ENCODE measurements around the gene CCK.

CCK gene, protein sequence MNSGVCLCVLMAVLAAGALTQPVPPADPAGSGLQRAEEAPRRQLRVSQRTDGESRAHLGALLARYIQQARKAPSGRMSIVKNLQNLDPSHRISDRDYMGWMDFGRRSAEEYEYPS

DNA sequence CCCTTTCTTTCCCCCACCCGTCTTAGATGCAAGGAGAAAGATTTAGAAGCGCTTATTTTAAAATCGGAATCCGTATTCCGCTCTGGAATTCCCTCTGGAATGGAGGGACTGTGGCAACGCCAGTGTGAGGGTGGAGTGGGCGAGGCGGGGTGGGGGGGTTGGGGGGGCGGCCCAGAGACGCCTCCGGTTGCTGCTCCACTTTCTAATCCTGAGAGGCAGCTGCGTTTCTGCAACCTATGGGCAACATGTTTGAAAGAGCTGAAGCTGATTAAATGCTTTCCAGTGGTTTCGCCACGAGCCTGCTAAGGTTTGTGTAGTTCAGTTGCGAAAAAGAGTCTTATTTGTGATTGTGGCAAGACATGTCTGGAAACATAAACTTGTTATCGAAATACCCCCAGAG lies at the start of gene CCK:
Gene CCK, minus strand, starts transcription at position 101 of the 400 bp plus-strand sequence. CDS start 2,555 bp downstream, outside the sequence.
- TF ChIP-seq, protein P1, sequence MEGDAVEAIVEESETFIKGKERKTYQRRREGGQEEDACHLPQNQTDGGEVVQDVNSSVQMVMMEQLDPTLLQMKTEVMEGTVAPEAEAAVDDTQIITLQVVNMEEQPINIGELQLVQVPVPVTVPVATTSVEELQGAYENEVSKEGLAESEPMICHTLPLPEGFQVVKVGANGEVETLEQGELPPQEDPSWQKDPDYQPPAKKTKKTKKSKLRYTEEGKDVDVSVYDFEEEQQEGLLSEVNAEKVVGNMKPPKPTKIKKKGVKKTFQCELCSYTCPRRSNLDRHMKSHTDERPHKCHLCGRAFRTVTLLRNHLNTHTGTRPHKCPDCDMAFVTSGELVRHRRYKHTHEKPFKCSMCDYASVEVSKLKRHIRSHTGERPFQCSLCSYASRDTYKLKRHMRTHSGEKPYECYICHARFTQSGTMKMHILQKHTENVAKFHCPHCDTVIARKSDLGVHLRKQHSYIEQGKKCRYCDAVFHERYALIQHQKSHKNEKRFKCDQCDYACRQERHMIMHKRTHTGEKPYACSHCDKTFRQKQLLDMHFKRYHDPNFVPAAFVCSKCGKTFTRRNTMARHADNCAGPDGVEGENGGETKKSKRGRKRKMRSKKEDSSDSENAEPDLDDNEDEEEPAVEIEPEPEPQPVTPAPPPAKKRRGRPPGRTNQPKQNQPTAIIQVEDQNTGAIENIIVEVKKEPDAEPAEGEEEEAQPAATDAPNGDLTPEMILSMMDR (conservative IDR thresholded peaks at IDR 0.05) = no peak
- no peak for TF ChIP-seq ZFX (IDR thresholded peaks at IDR 0.05)
- peak within 1 kb of the TSS; percentile 8; the same call in 1 of the 2 replicates for H3K27ac ChIP-seq

DNA sequence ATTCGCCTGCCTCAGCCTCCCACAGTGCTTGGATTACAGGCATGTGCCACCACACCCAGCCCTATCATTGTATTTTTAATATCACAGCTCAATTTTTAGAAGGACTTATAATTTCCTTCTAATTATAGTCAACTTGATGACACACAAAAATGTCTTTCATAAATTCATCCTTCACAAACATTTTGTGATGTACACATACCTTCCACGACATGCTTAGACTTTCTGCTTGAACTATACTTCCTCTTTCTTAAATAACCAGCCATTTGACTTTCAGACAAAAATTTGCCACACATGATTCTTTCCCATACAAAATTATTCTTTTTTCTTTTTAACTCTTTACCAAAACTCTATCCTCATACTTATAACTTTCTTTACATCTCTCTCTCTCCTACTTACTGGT lies 48.4 kb upstream of the CCK start:
- no peak overlapping the region for H3K27ac ChIP-seq
- TF ChIP-seq, protein P1 (conservative IDR thresholded peaks at IDR 0.05) = no peak
- TF ChIP-seq ZFX (IDR thresholded peaks at IDR 0.05) = no peak

DNA sequence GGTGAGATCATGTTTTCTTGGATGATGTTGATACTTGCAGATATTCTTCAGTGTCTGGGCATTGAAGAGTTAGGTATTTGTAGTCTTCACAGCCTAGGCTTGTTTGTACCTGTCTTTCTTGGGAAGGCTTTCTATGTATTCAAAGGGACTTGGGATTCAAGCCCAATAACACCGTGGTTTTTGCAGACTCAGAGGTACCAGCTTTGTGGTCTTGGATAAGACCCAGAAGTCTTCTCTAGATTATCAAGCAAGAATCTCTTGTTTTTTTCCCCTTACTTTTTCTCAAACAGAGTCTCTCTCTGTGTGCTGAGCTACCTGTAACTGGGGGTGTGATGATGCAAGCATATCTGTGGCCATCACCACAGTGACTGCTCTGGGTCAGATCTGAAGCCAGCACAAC lies 42.7 kb upstream of the CCK start:
- H3K27ac ChIP-seq = no peak overlapping the region
- TF ChIP-seq ZFX (IDR thresholded peaks at IDR 0.05) = no peak
- TF ChIP-seq, protein P1 (conservative IDR thresholded peaks at IDR 0.05) = no peak

DNA sequence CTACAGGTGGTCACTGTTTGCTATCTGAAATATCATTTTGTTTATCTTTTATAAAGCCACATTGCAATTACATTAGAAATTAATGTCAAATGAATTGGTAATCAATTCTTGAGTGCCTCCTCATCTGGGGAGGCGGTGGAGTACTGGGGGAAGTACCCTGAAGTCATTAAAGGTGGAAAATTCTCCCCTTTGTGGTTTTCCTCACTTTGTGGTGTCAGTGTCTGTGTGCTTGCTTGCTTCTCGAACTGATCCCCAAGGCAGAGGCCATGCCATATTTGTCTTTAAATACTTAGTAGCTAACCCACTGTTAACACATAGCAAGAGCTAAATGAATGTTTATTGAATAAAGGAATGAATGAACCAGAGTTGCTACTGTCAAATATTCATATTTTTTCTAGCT lies 40.5 kb upstream of the CCK start:
- TF ChIP-seq, protein P1 (conservative IDR thresholded peaks at IDR 0.05) = no peak
- no peak for TF ChIP-seq ZFX (IDR thresholded peaks at IDR 0.05)

GRCh38 chr3:42302924-42303634 lies 37.1 kb upstream of the CCK start:
- TF ChIP-seq, protein P1 (conservative IDR thresholded peaks at IDR 0.05) = no peak
- no peak overlapping the region for H3K27ac ChIP-seq

More for the DNA sequence above, 40.5 kb upstream of the CCK start:
- no peak overlapping the region for H3K27ac ChIP-seq

DNA sequence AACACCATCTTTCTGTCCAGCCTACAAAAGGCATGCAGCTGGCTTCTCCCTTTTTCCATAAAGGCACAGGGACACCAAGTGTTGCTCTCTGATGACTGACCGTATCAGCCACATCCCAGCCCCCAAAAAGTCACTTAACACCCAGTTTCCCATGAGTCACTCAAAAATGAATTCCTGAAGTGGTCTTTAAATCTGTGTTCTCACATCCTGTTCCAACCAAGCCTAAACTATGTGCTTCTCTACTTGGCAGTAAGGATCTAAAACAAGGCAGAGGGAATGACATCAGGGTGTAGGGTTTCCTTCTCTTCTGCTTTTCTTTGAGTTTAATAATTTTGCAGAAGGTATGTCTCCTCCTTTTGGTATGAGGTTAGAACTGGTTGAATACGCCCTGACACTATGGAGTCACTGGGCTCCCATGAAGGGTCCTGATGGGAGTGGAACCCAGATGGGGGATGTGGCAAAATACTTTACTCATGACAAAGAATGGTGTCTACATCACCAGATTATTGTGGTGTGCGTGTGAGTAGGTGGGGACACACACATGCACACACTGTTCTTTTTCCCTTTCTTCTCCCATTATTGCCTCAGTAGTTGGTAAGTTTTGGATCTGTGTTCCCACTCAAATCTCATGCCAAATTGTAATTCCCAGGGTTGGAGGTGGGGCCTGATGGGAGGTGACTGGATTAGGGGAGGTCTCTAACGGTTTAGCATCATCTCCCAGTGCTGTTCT lies 35.6 kb upstream of the CCK start:
- TF ChIP-seq, protein P1 (conservative IDR thresholded peaks at IDR 0.05) = no peak
- no peak for TF ChIP-seq ZFX (IDR thresholded peaks at IDR 0.05)
- H3K27ac ChIP-seq = no peak overlapping the region

DNA sequence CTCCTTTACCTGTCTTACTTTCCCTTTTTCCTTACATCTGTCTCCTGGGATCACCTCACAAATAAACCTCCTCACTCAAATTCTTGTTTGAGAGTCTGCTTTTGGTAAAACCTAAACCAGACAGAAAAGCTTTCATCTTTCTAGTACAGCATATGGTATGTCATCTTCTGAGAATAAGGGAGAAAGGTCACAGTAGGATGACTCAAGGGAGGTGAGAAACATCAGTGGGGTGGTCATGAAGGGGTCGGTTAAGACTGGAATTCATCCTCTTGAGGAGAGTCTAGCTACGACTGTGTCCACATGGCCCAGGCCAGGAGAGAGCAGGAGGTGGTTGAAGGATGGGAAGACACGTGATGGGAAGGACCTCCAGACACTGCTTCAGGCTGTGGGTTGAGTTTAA lies 34.8 kb upstream of the CCK start:
- TF ChIP-seq, protein P1 (conservative IDR thresholded peaks at IDR 0.05) = no peak
- no peak for TF ChIP-seq ZFX (IDR thresholded peaks at IDR 0.05)
- no peak overlapping the region for H3K27ac ChIP-seq

All from C4-2B (cell line).